Stimulated activated CD4-positive, alpha-beta T cell treated with anti-CD3 and anti-CD28 coated beads, Interleukin-4, amount 100 ng/mL, for 1 hour (primary cell): ENCODE results near the gene HOGA1.

ENCODE experiments used
- DNase-seq: peaks from one replicate; pipeline ENCODE4 v3.0.0-alpha.2; 2020

HOGA1 gene

GRCh38 chr10:97651773-97652172 lies 67.6 kb downstream of the HOGA1 start:
- DNase-seq = no peak

- no peak for DNase-seq
These were observed 72.6 kb downstream of the HOGA1 start for GRCh38 chr10:97656777-97657176.

GRCh38 chr10:97659589-97659988 lies 75.4 kb downstream of the HOGA1 start:
- DNase-seq = no peak
